ENCODE results near the gene DCST2. TPM values are rescaled to one million over a fixed set of nuclear protein-coding genes. Genes with fewer than 3 reads are reported as not detected.

Gene DCST2
- total RNA-seq, 1 donor from 2014 or later, result 0.30 TPM

DNA sequence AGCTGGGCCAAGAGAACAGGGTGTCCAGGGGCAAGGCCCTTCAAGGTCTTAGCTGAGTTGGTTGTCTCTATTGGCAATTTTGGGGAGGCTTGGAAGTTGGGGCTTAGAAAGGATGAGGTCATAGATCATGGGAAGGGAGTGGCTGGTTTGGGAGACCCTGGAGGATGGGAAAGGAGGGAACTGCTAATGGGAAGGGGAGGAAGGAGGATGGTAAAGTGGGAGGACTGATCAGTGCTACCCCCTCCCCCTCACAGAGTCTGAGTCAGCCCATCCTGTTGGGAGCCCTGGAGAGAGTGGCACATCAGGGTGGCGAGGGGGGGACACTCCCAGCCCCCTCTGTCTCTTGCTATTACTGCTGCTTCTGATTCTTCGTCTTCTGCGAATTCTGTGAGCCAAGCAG is 35.0 kb upstream of the DCST2 start:
- DNase-seq (ENCODE audit: low spot score), result no peak
- no peak for TF ChIP-seq CTCF (IDR thresholded peaks at IDR 0.05)
- no peak overlapping the region for H3K27ac Mint-ChIP-seq (ENCODE audit: unreplicated experiment)
- peaks cover 4% of the 10 kb centered on the region for H3K36me3 Mint-ChIP-seq (ENCODE audit: low read depth)
- no peaks in the 10 kb centered on the region for H3K27me3 Mint-ChIP-seq (ENCODE audit: low read depth)
- H3K4me1 Mint-ChIP-seq (ENCODE audit: low read depth), result peaks cover 23% of the 10 kb centered on the region
- H3K4me3 Mint-ChIP-seq (ENCODE audit: unreplicated experiment), result no peak overlapping the region
- no peaks in the 10 kb centered on the region for H3K9me3 Mint-ChIP-seq (ENCODE audit: low read depth)

DNA sequence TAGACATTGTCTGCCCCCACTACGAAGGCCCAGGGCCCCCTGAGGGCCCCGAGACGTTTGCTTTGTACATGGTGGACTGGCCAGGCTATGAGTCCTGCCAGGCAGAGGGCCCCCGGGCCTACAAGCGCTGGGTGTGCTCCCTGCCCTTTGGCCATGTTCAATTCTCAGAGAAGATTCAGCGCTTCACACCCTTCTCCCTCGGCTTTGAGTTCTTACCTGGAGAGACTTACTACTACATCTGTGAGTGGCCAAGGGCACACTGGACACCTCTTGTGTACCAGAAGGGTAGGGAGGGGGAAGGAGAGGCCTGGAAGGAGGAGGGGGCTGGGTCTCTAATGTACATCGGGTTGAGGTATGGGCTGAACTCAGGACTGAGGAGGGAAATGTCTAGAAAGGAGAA is 33.2 kb upstream of the DCST2 start:
- no peak for DNase-seq (ENCODE audit: low spot score)
- no peak overlapping the region for H3K4me3 Mint-ChIP-seq (ENCODE audit: unreplicated experiment)
- H3K36me3 Mint-ChIP-seq (ENCODE audit: low read depth), result peaks cover 4% of the 10 kb centered on the region
- H3K27me3 Mint-ChIP-seq (ENCODE audit: low read depth), result no peaks in the 10 kb centered on the region
- no peak overlapping the region for H3K27ac Mint-ChIP-seq (ENCODE audit: unreplicated experiment)
- H3K9me3 Mint-ChIP-seq (ENCODE audit: low read depth), result no peaks in the 10 kb centered on the region
- TF ChIP-seq CTCF (IDR thresholded peaks at IDR 0.05), result no peak
- H3K4me1 Mint-ChIP-seq (ENCODE audit: low read depth), result peaks cover 38% of the 10 kb centered on the region

GRCh38 chr1:155064832-155065429 is 31.4 kb upstream of the DCST2 start:
- no peak for TF ChIP-seq CTCF (IDR thresholded peaks at IDR 0.05)
- H3K27me3 Mint-ChIP-seq (ENCODE audit: low read depth), result no peaks in the 10 kb centered on the region
- H3K4me3 Mint-ChIP-seq (ENCODE audit: unreplicated experiment), result peak overlapping the region; percentile 78
- H3K4me1 Mint-ChIP-seq (ENCODE audit: low read depth), result peaks cover 34% of the 10 kb centered on the region
- H3K27ac Mint-ChIP-seq (ENCODE audit: unreplicated experiment), result peak overlapping the region; percentile 15
- DNase-seq (ENCODE audit: low spot score), result no peak
- no peaks in the 10 kb centered on the region for H3K9me3 Mint-ChIP-seq (ENCODE audit: low read depth)
- H3K36me3 Mint-ChIP-seq (ENCODE audit: low read depth), result peaks cover 6% of the 10 kb centered on the region

DNA sequence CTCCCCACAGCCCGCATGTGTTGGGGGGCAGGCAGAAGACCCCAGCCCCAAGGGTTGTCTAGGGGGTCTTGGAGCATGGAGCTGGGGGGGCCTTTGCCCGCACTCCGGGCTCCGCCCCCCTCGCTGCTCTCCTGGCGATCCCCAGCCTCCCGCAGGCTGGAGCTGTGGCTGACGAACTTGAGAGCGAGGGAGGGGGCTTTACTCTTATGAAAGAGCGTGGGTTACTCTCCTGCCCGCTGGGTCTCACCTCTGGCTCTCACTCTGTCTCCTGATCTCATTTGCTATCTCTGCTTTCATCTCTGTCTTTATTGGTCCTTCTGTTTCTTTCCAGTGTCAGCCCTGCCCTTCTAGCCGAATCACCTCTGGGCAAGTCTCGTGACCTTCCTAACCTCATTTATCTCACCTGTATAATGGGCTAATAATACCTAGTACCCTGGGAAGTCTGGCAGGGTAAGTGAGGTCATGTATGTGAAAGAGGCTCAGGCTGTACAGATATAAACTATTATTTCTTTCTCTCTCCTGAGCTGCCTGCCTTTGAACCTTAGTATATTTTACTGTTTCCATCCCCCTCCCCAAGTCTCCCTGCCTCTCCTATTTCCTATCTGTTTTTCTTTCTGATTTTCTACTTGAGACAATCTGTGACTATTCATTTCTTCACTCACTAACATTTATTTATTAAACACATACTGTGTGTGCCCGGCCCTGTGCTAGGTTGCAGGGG is 30.7 kb upstream of the DCST2 start:
- H3K9me3 Mint-ChIP-seq (ENCODE audit: low read depth), result no peaks in the 10 kb centered on the region
- no peaks in the 10 kb centered on the region for H3K27me3 Mint-ChIP-seq (ENCODE audit: low read depth)
- no peak for TF ChIP-seq CTCF (IDR thresholded peaks at IDR 0.05)
- H3K4me3 Mint-ChIP-seq (ENCODE audit: unreplicated experiment), result peak overlapping the region; percentile 78
- H3K4me1 Mint-ChIP-seq (ENCODE audit: low read depth), result peaks cover 34% of the 10 kb centered on the region
- no peak for DNase-seq (ENCODE audit: low spot score)
- peak overlapping the region; percentile 73 for H3K27ac Mint-ChIP-seq (ENCODE audit: unreplicated experiment)
- peaks cover 6% of the 10 kb centered on the region for H3K36me3 Mint-ChIP-seq (ENCODE audit: low read depth)

DNA sequence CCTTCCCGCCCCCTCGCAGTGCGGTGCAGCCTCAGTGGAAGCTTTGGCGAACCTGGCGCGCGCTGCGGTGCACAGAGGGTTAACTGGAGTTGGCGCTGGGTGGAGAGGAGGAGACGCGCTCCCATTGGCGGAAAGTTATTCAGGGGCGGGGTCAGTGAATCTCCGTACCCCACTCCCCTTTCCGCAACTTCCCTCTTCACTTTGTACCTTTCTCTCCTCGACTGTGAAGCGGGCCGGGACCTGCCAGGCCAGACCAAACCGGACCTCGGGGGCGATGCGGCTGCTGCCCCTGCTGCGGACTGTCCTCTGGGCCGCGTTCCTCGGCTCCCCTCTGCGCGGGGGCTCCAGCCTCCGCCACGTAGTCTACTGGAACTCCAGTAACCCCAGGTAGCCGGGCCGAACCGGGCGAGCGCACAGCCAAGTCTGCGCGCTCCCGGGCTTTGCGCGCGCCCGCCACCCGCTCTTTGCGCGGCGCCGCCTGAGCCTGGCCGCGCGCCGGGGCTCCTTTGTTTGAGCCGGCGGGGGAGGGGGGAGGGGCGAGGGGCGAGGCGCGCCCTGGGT is 30.0 kb upstream of the DCST2 start, which contains the start of gene EFNA4:
Gene EFNA4 (plus strand): TSS at position 191 of the 561 bp plus-strand sequence. CDS start 84 bp downstream, at position 275.
- peak within 1 kb of the TSS; percentile 88 for H3K4me3 Mint-ChIP-seq (ENCODE audit: unreplicated experiment)
- DNase-seq (ENCODE audit: low spot score), result no peak
- no peak for TF ChIP-seq CTCF (IDR thresholded peaks at IDR 0.05)
- no peaks in the 10 kb centered on the region for H3K27me3 Mint-ChIP-seq (ENCODE audit: low read depth)
- no peaks in the 10 kb centered on the region for H3K9me3 Mint-ChIP-seq (ENCODE audit: low read depth)
- peak within 1 kb of the TSS; percentile 91 for H3K27ac Mint-ChIP-seq (ENCODE audit: unreplicated experiment)
- H3K4me1 Mint-ChIP-seq (ENCODE audit: low read depth), result peaks cover 34% of the 10 kb centered on the region
- peaks cover 3% of the 10 kb centered on the region for H3K36me3 Mint-ChIP-seq (ENCODE audit: low read depth)

All from chondrocyte (in vitro differentiated cells).